HG02885 (cell line): ENCODE results near the gene DIO2.

Experiments used
- ATAC-seq: cut with Tn5 transposase; IDR thresholded peaks from one replicate; pipeline ENCODE4 v1.9.1; 2021; ENCODE audit warnings: mild to moderate bottlenecking; ENCODE audit not compliant: unreplicated experiment, poor library complexity

The DIO2 gene

GRCh38 chr14:80172375-80173051 lies 38.8 kb downstream of the DIO2 start:
- no peak for ATAC-seq

- no peak for ATAC-seq
Measured at GRCh38 chr14:80167793-80168448, 43.4 kb downstream of the DIO2 start.

- ATAC-seq: no peak
Measured at GRCh38 chr14:80164991-80165721, 46.1 kb downstream of the DIO2 start.

GRCh38 chr14:80152763-80153162 lies 58.5 kb downstream of the DIO2 start:
- ATAC-seq: no peak

- no peak for ATAC-seq
Measured at GRCh38 chr14:80152166-80152565, 59.1 kb downstream of the DIO2 start.

- no peak for ATAC-seq
Measured at GRCh38 chr14:80150301-80150700, 61.0 kb downstream of the DIO2 start.
